ENCODE data around the gene ANKZF1. TPM values are rescaled to one million over a fixed set of nuclear protein-coding genes. Genes with fewer than 3 reads are reported as not detected.
A peak's percentile ranks its signal among the peaks of the same experiment; 100 is the strongest.

ANKZF1 gene
- total RNA-seq, 1 donor from 2014 or later, result 43.8 TPM

- no peak overlapping the region for H3K27ac ChIP-seq (ENCODE audit: low read depth, low read length)
- no peak for TF ChIP-seq EZH2 (IDR thresholded peaks at IDR 0.05; ENCODE audit: insufficient read depth, low read length)
- no peak for TF ChIP-seq CTCF (IDR thresholded peaks at IDR 0.05; ENCODE audit: insufficient read depth, low read depth, low read length)
- no peak overlapping the region for H3K4me3 Mint-ChIP-seq (ENCODE audit: unreplicated experiment)
Observed at GRCh38 chr2:219247678-219248642, 18.4 kb downstream of the ANKZF1 start.

GRCh38 chr2:219248845-219249202 lies 19.2 kb downstream of the ANKZF1 start:
- H3K4me3 ChIP-seq (ENCODE audit: insufficient read depth, low read depth, low read length), result no peak overlapping the region
- peaks cover 5% of the 10 kb centered on the region for H3K36me3 Mint-ChIP-seq (ENCODE audit: low read depth, unreplicated experiment)
- FAIRE-seq (no peak), DNase-seq (ENCODE audit: low read depth) (no peak)
- H3K27me3 Mint-ChIP-seq (ENCODE audit: low read depth, unreplicated experiment), result no peaks in the 10 kb centered on the region
- peak overlapping the region; percentile 72 for H3K4me2 ChIP-seq (ENCODE audit: low read length)
- peaks cover 4% of the 10 kb centered on the region for H4K20me1 ChIP-seq (ENCODE audit: insufficient read depth, low read length)
- H3K4me1 Mint-ChIP-seq (ENCODE audit: low read depth, unreplicated experiment), result peaks cover 36% of the 10 kb centered on the region
- peak overlapping the region; percentile 58 for H3K4me3 Mint-ChIP-seq (ENCODE audit: unreplicated experiment)
- H3K9me3 ChIP-seq (ENCODE audit: insufficient read depth, low read depth, low read length), result no peaks in the 10 kb centered on the region
- H3K27me3 ChIP-seq (ENCODE audit: insufficient read depth, low read length), result no peaks in the 10 kb centered on the region
- peak overlapping the region; percentile 91 for H3K27ac Mint-ChIP-seq (ENCODE audit: unreplicated experiment)
- TF ChIP-seq CTCF (IDR thresholded peaks at IDR 0.05; ENCODE audit: insufficient read depth, low read depth, low read length), result no peak
- peak overlapping the region; percentile 68 for H3K27ac ChIP-seq (ENCODE audit: low read depth, low read length)
- H3K9me3 Mint-ChIP-seq (ENCODE audit: unreplicated experiment), result no peaks in the 10 kb centered on the region
- H3K36me3 ChIP-seq (ENCODE audit: insufficient read depth, low read length), result no peaks in the 10 kb centered on the region
- H2AFZ ChIP-seq (ENCODE audit: low read depth, low read length), result no peak overlapping the region
- peaks cover 29% of the 10 kb centered on the region for H3K79me2 ChIP-seq (ENCODE audit: insufficient read depth, low read length)
- H3K4me1 ChIP-seq (ENCODE audit: insufficient read depth, low read length), result peaks cover 52% of the 10 kb centered on the region
- peak overlapping the region; percentile 66 for H3K9ac ChIP-seq (ENCODE audit: low read length)

More at GRCh38 chr2:219247678-219248642, 18.4 kb downstream of the ANKZF1 start:
- Histone ChIP-seq H2AFZ (ENCODE audit: low read depth, low read length) (no peak overlapping the region), H4K20me1 (ENCODE audit: insufficient read depth, low read length) (peaks cover 4% of the 10 kb centered on the region), H3K27me3 (ENCODE audit: insufficient read depth, low read length) (no peaks in the 10 kb centered on the region), H3K9me3 (ENCODE audit: insufficient read depth, low read depth, low read length) (no peaks in the 10 kb centered on the region), H3K4me2 (ENCODE audit: low read length) (no peak overlapping the region), H3K4me1 (ENCODE audit: insufficient read depth, low read length) (peaks cover 43% of the 10 kb centered on the region), H3K9ac (ENCODE audit: low read length) (no peak overlapping the region), H3K79me2 (ENCODE audit: insufficient read depth, low read length) (peaks cover 29% of the 10 kb centered on the region), H3K4me3 (ENCODE audit: insufficient read depth, low read depth, low read length) (no peak overlapping the region), H3K36me3 (ENCODE audit: insufficient read depth, low read length) (no peaks in the 10 kb centered on the region)
- H3K27ac Mint-ChIP-seq (ENCODE audit: unreplicated experiment), result no peak overlapping the region
- no peaks in the 10 kb centered on the region for H3K9me3 Mint-ChIP-seq (ENCODE audit: unreplicated experiment)
- H3K4me1 Mint-ChIP-seq (ENCODE audit: low read depth, unreplicated experiment), result peaks cover 34% of the 10 kb centered on the region
- peaks cover 5% of the 10 kb centered on the region for H3K36me3 Mint-ChIP-seq (ENCODE audit: low read depth, unreplicated experiment)
- H3K27me3 Mint-ChIP-seq (ENCODE audit: low read depth, unreplicated experiment), result no peaks in the 10 kb centered on the region
- DNase-seq (ENCODE audit: low read depth) (no peak), FAIRE-seq (no peak)

Measured in astrocyte (in vitro differentiated cells and primary cell).